Sciatic nerve (tissue), 2 donors: ENCODE measurements around the gene LEMD3. TPM values are rescaled to one million over a fixed set of nuclear protein-coding genes. Genes with fewer than 3 reads are reported as not detected.

Experiments used
- ATAC-seq: fragments of 200-7000 bp; cut with Tn5 transposase; one replicate; pipeline ENCODE4 v1.9.1; 2020; ENCODE audit warnings: mild to moderate bottlenecking, moderate library complexity
- DNase-seq: peaks from one replicate; pipeline ENCODE4 v3.0.0-alpha.2; 2020; ENCODE audit warnings: low spot score
- intact Hi-C: fragments of 100-400 bp; cut with DNase I; formaldehyde crosslinking; loops from one replicate; pipeline ENCODE4 v1.14.2; 2022
- total RNA-seq: library from RNA; stranded (reverse); fragmentation: NEBNext Ultra II Directional; extraction: Animal tissue kit (Norgen Biotek cat#: 25700); gene quantifications from one replicate; pipeline ENCODE4 v1.2.1, GENCODE V29; 2021
- donor health status: DM: no; HTN: no; CAD: no.
- donor health status: DM: no; HTN: no; CAD: no.

LEMD3 gene
- total RNA-seq, 1 donor from 2014 or later = 33.7 TPM

- no peak for ATAC-seq
- intact Hi-C loops = no loop called here
- DNase-seq = no peak
Observed at GRCh38 chr12:65200007-65200665, 30.8 kb downstream of the LEMD3 start.

DNA sequence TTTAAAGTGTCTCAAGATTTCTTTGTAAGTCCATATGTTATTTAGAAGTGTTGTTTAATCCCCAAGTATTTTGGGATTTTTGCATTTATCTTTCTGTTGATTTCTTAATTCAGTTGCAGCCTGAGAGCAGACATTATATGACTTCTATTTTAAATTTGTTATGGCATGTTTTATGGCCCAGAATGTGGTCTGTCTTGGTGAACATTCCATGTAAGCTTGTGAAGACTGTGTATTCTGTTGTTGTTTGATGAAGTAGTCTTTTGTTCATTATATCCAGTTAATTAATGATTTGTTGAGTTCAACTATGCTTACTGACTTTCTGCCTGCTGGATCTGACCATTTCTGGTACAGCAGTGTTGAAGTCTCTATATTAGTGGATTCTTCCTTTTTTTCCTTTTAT, 34.0 kb downstream of the LEMD3 start:
- DNase-seq = no peak
- ATAC-seq = no peak
- intact Hi-C loops = no loop called here

DNA sequence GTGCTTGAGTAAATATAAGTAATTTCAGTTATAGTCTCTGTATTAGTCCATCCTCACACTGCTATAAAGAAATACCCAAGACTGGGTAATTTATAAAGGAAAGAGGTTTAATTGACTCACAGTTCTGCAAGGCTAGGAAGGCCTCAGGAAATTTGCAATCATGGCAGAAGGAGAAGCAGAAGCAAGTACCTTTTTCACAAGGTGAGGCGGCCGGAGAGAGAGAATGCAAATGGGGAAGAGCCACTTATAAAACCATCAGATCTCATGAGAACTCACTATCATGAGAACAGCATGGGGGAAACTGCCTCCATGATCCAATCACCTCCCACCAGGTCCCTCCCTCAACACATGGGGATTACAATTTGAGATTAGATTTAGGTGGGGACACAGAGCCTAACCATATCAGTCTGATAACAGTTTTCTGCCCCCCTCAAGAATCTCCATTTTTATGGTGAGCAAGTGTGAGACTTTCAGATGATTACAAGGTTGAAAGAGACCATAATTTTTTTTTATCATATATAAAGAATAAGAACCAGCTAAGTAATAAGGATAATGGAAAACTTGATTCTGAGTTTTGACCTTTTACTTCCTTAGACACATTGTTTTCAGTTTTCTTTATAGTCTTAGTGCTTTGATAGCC, 35.6 kb downstream of the LEMD3 start:
- DNase-seq (no peak), ATAC-seq (no peak)
- intact Hi-C loops = no loop called here

DNA sequence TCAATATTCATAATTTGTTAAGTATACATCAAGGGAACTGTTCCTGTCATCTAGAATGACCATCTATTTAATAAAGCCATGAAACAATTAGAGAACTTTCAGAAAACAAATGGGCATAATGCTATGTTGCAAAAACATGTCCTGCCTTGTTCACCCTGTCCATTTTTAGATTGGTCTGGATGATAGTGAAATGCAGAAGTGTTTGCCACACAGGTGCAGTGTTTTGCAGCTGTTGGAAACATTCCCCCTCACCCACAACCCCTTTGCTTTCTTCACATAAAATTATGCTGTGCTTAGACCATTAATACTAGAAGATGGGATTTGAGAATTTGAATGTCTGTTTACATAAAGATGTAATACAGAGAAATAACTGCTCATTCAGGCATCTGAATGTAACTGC, 36.5 kb downstream of the LEMD3 start:
- DNase-seq = no peak
- intact Hi-C loops = no loop called here
- no peak for ATAC-seq

- DNase-seq (no peak), ATAC-seq (no peak)
- intact Hi-C loops = no loop called here
Observed at GRCh38 chr12:65208125-65208524, 38.7 kb downstream of the LEMD3 start.

GRCh38 chr12:65208964-65209654, 39.7 kb downstream of the LEMD3 start:
- intact Hi-C loops = no loop called here
- ATAC-seq (no peak), DNase-seq (no peak)

DNA sequence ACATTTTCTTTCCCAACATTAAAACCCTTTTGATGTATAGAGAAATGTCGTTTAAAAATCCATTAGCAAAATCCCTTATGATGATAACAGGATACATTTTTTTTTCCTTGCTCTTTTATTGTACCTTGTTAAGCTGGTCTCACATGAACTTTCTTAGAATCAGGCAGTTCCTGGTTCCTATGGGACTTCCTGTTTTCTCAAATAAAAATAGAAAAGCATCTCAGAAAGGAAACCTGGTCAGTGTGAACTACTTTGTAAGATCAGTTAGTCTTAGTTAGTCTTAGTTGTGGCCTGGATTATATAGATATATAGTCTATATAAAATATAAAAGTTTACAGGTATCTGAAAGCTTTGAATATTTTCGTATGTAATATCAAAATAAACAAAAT, 40.3 kb downstream of the LEMD3 start:
- DNase-seq (no peak), ATAC-seq (no peak)
- intact Hi-C loops = no loop called here

DNA sequence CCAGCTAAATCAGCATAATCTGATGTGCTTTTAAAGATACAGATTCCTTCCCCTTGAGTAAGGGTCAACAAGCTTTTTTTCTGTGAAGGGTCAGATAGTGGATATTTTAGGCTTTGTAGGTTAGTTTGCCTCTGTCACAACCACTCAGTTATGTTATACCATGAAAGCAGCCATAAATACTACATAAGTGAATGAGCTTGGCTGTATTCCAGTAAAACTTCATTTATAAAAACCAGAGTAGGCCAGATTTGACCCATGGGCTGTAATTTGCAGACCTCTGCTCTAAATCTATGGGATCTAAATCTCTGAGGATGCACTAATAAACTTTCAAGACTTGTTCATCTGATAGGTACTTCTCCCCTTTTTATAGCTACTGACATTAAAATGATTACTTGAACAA, 47.7 kb downstream of the LEMD3 start:
- DNase-seq (no peak), ATAC-seq (no peak)
- intact Hi-C loops = no loop called here

DNA sequence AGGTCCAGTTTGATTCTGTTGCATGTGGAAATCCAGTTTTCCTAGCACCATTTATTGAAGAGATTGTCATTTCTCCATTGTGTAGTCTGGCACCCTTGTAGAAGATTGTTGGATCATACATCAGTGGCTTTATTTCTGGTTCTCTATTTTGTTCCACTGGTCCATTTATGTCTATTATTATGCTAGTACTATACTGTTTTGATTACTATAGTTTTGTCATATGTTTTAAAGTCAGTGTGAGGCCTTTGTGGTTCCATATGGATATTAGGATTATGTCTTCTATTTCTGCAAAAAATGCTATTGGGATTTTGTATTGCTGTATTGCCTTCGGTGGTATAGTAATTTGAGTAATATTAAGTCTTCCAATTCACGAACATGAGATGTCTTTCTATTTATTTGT, 51.4 kb downstream of the LEMD3 start:
- no peak for ATAC-seq
- intact Hi-C loops = no loop called here
- no peak for DNase-seq

GRCh38 chr12:65229441-65229840, 60.1 kb downstream of the LEMD3 start:
- ATAC-seq = no peak
- no peak for DNase-seq
- intact Hi-C loops = no loop called here

GRCh38 chr12:65232476-65233077, 63.2 kb downstream of the LEMD3 start:
- ATAC-seq = no peak
- intact Hi-C loops = no loop called here
- no peak for DNase-seq

- intact Hi-C loops = no loop called here
- no peak for ATAC-seq
- DNase-seq = no peak
Observed at GRCh38 chr12:65237153-65237552, 67.8 kb downstream of the LEMD3 start.

DNA sequence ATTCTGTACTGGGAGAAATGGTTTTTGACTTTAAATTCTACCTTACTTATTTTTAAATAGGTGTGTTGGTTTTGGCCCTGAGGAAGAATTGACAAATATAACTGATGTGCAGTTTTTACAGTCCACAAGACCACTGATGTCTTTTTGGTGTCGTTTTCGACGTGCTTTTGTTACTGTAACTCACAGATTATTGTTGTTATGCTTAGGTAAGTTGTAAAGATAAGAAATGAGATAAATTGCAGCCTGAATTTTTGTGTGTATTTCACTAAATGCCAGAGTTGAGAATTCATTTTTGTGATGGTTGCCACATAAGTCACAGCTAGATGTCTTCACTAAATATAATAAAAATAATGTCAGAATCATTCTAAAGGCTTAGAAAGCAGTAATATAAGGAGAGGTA, 69.2 kb downstream of the LEMD3 start:
- intact Hi-C loops = no loop called here
- DNase-seq (no peak), ATAC-seq (no peak)

DNA sequence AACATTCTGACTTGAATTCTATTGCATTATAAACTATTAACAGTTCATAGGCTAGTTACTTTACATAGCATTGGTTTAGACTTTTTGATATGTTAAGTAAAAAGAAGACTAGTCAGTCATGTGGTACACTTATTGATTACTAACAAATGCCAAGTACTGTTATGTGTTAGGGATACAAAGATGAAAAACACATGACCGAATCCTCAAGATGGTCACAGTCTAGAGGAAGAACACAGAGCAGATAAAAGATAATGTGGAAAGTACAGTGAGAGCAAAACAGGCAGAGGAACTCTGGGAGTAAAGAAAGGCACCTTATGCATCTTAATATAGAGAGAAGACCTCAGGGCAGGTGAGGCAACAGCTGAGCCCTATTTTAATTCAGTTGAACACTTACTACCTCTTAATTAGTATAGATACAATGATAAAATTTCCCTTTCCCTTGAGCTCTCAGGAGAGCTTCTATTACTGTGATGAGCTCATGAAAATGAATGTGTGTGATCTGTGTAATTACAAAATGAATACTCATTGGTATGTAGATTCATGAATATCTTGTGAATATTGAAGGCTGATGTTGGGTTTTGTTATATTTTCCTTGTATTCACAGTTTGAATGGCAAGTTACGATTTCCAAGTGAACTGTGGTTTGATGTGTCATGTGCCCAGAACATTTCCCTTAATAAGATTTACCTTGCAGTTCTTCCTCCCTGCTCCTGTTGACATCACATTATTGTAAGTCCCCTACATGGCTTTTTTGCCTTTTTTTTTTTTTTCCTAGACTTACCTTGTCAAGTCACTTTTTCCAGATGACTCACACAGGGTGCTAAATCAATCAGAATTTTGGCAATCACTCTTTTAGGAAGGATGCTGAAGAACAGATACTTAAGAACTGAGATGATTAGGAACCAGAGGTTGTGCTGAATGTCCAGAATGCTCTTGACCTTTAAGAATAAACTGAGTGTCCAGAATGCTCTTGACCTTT, 79.6 kb downstream of the LEMD3 start:
- DNase-seq = no peak
- intact Hi-C loops = no loop called here
- ATAC-seq = no peak

GRCh38 chr12:65252515-65252914, 83.1 kb downstream of the LEMD3 start:
- intact Hi-C loops = no loop called here

DNA sequence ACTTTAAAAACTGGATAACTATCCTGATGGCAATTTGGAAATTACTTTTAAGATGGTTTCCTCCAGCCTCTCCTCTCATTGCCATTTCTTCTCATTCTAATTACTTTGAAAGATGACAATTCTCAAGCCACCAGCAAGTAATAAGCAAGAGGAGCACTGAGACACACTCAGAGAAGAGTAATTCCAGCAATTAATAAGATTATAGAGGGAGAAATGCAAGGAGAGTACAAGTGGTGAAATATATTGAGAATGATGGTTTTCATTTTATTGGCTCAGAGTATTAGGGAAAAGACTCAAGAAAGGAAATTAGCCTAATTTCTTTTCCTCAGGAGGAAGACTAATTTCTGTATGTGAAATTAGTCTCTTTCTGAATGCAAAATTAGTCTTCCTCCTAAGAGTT, 88.6 kb downstream of the LEMD3 start:
- intact Hi-C loops = no loop called here
- no peak for ATAC-seq

More at GRCh38 chr12:65252515-65252914, 83.1 kb downstream of the LEMD3 start:
- ATAC-seq (no peak), DNase-seq (no peak)

GRCh38 chr12:65259501-65259900, 90.1 kb downstream of the LEMD3 start:
- intact Hi-C loops = no loop called here
- no peak for ATAC-seq
- no peak for DNase-seq

More for the DNA sequence above, 88.6 kb downstream of the LEMD3 start:
- DNase-seq = no peak

GRCh38 chr12:65263777-65264176, 94.4 kb downstream of the LEMD3 start:
- intact Hi-C loops = no loop called here
- DNase-seq (no peak), ATAC-seq (no peak)

- ATAC-seq = no peak
- no peak for DNase-seq
- intact Hi-C loops = no loop called here
Observed at GRCh38 chr12:65266408-65266807, 97.0 kb downstream of the LEMD3 start.
